Measurements from ENCODE around the gene PLEKHA4. TPM values are rescaled to one million over a fixed set of nuclear protein-coding genes. Genes with fewer than 3 reads are reported as not detected.

PLEKHA4 gene
- total RNA-seq, 1 experiment from 2014 or later = 14.8 TPM

DNA sequence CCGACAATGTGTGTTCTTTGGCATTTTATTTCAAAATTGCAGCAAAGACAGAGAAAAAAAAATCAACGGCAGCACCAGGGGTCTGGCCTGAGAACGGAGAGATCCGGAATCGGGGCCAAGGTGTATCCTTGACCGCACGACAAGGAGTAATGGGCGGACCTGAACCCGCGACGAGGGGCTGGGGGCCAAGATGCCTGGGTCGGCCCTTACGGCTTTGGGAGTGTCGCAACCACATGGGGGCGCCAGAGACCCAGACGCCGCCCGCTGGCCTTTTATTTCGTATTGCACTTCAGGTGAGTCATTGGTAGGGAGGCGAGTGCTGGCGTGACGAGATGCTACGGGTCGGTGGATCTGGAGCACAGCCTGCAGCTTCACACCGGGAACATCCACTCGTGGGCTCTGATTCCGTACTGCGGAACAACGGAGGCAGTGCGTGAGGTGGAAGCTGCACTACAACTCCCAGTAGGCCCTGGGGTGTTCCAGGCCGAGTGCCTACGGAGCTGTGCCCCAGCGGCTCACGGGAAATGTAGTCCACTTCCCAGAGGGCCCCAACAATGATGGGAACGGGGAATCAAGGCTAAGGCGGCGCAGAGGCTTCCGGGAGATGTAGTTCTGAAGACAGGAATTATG lies 73.2 kb downstream of the PLEKHA4 start:
- peaks cover 18% of the 10 kb centered on the region for H3K4me1 Mint-ChIP-seq
- TF ChIP-seq ESRRA (CRISPR knock-in tag; IDR thresholded peaks at IDR 0.05; ENCODE audit: borderline replicate concordance) = no peak
- TF ChIP-seq FOXK1 (CRISPR knock-in tag; IDR thresholded peaks at IDR 0.05) = peak; percentile 76
- TF ChIP-seq, protein P1, sequence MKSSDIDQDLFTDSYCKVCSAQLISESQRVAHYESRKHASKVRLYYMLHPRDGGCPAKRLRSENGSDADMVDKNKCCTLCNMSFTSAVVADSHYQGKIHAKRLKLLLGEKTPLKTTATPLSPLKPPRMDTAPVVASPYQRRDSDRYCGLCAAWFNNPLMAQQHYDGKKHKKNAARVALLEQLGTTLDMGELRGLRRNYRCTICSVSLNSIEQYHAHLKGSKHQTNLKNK (CRISPR knock-in tag; IDR thresholded peaks at IDR 0.05) = no peak
- no peak for TF ChIP-seq FOXJ3 (CRISPR knock-in tag; IDR thresholded peaks at IDR 0.05; ENCODE audit: borderline replicate concordance)
- TF ChIP-seq, protein P2, sequence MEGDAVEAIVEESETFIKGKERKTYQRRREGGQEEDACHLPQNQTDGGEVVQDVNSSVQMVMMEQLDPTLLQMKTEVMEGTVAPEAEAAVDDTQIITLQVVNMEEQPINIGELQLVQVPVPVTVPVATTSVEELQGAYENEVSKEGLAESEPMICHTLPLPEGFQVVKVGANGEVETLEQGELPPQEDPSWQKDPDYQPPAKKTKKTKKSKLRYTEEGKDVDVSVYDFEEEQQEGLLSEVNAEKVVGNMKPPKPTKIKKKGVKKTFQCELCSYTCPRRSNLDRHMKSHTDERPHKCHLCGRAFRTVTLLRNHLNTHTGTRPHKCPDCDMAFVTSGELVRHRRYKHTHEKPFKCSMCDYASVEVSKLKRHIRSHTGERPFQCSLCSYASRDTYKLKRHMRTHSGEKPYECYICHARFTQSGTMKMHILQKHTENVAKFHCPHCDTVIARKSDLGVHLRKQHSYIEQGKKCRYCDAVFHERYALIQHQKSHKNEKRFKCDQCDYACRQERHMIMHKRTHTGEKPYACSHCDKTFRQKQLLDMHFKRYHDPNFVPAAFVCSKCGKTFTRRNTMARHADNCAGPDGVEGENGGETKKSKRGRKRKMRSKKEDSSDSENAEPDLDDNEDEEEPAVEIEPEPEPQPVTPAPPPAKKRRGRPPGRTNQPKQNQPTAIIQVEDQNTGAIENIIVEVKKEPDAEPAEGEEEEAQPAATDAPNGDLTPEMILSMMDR (IDR thresholded peaks at IDR 0.05) = peak; percentile 92
- TF ChIP-seq, protein P3, sequence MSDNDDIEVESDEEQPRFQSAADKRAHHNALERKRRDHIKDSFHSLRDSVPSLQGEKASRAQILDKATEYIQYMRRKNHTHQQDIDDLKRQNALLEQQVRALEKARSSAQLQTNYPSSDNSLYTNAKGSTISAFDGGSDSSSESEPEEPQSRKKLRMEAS (CRISPR knock-in tag; IDR thresholded peaks at IDR 0.05) = 0 out of 2 replicates have a peak, but pooled peaks have one; percentile 31
- 0 out of 2 replicates have a peak, but pooled peaks have one; percentile 36 for TF ChIP-seq CREM (CRISPR knock-in tag; IDR thresholded peaks at IDR 0.05)
- TF ChIP-seq, protein P4, sequence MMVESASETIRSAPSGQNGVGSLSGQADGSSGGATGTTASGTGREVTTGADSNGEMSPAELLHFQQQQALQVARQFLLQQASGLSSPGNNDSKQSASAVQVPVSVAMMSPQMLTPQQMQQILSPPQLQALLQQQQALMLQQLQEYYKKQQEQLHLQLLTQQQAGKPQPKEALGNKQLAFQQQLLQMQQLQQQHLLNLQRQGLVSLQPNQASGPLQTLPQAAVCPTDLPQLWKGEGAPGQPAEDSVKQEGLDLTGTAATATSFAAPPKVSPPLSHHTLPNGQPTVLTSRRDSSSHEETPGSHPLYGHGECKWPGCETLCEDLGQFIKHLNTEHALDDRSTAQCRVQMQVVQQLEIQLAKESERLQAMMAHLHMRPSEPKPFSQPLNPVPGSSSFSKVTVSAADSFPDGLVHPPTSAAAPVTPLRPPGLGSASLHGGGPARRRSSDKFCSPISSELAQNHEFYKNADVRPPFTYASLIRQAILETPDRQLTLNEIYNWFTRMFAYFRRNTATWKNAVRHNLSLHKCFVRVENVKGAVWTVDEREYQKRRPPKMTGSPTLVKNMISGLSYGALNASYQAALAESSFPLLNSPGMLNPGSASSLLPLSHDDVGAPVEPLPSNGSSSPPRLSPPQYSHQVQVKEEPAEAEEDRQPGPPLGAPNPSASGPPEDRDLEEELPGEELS (CRISPR knock-in tag; IDR thresholded peaks at IDR 0.05) = no peak
- TF ChIP-seq PRRX2 (CRISPR knock-in tag; IDR thresholded peaks at IDR 0.05) = no peak
- TF ChIP-seq TEAD1 (CRISPR knock-in tag; IDR thresholded peaks at IDR 0.05) = peak; percentile 70
- TF ChIP-seq, protein P5, sequence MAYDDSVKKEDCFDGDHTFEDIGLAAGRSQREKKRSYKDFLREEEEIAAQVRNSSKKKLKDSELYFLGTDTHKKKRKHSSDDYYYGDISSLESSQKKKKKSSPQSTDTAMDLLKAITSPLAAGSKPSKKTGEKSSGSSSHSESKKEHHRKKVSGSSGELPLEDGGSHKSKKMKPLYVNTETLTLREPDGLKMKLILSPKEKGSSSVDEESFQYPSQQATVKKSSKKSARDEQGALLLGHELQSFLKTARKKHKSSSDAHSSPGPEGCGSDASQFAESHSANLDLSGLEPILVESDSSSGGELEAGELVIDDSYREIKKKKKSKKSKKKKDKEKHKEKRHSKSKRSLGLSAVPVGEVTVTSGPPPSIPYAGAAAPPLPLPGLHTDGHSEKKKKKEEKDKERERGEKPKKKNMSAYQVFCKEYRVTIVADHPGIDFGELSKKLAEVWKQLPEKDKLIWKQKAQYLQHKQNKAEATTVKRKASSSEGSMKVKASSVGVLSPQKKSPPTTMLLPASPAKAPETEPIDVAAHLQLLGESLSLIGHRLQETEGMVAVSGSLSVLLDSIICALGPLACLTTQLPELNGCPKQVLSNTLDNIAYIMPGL (CRISPR knock-in tag; IDR thresholded peaks at IDR 0.05) = peak; percentile 81
- TF ChIP-seq MYBL2 (CRISPR knock-in tag; IDR thresholded peaks at IDR 0.05) = no peak
- TF ChIP-seq, protein P6, sequence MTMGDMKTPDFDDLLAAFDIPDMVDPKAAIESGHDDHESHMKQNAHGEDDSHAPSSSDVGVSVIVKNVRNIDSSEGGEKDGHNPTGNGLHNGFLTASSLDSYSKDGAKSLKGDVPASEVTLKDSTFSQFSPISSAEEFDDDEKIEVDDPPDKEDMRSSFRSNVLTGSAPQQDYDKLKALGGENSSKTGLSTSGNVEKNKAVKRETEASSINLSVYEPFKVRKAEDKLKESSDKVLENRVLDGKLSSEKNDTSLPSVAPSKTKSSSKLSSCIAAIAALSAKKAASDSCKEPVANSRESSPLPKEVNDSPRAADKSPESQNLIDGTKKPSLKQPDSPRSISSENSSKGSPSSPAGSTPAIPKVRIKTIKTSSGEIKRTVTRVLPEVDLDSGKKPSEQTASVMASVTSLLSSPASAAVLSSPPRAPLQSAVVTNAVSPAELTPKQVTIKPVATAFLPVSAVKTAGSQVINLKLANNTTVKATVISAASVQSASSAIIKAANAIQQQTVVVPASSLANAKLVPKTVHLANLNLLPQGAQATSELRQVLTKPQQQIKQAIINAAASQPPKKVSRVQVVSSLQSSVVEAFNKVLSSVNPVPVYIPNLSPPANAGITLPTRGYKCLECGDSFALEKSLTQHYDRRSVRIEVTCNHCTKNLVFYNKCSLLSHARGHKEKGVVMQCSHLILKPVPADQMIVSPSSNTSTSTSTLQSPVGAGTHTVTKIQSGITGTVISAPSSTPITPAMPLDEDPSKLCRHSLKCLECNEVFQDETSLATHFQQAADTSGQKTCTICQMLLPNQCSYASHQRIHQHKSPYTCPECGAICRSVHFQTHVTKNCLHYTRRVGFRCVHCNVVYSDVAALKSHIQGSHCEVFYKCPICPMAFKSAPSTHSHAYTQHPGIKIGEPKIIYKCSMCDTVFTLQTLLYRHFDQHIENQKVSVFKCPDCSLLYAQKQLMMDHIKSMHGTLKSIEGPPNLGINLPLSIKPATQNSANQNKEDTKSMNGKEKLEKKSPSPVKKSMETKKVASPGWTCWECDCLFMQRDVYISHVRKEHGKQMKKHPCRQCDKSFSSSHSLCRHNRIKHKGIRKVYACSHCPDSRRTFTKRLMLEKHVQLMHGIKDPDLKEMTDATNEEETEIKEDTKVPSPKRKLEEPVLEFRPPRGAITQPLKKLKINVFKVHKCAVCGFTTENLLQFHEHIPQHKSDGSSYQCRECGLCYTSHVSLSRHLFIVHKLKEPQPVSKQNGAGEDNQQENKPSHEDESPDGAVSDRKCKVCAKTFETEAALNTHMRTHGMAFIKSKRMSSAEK (CRISPR knock-in tag; IDR thresholded peaks at IDR 0.05; ENCODE audit: borderline replicate concordance) = no peak
- 0 out of 2 replicates have a peak, but pooled peaks have one; percentile 11 for TF ChIP-seq ZNF121 (CRISPR knock-in tag; IDR thresholded peaks at IDR 0.05)
- 0 out of 2 replicates have a peak, but pooled peaks have one; percentile 48 for TF ChIP-seq ETV6 (CRISPR knock-in tag; IDR thresholded peaks at IDR 0.05)
- TF ChIP-seq EMX1 (CRISPR knock-in tag; IDR thresholded peaks at IDR 0.05) = no peak
- peak; percentile 79 for TF ChIP-seq SP1 (CRISPR knock-in tag; conservative IDR thresholded peaks at IDR 0.05)
- H3K36me3 Mint-ChIP-seq = no peaks in the 10 kb centered on the region
- ATAC-seq (peak; percentile 96), DNase-seq (ENCODE audit: low spot score) (peak; percentile 94)
- no peaks in the 10 kb centered on the region; the same call in none of the 2 replicates for H3K27me3 Mint-ChIP-seq (ENCODE audit: low read depth)
- H3K4me3 Mint-ChIP-seq = peak overlapping the region; percentile 96
- CTCF ChIA-PET = interaction anchor here (0.5 to 6.7 kb wide), 54 partner anchors 8 to 404 kb away, joined by 3 to 132 read pairs (median 5); partner anchors contain the start of genes BCAT2, CA11, GYS1 and HSD17B14
- POLR2A ChIA-PET = interaction anchor here (0.5 to 1.6 kb wide), 9 partner anchors 11 to 899 kb away, joined by 3 to 11 read pairs (median 3); no protein-coding TSS in a partner anchor
- no peaks in the 10 kb centered on the region for H3K9me3 Mint-ChIP-seq
- H3K27ac Mint-ChIP-seq = peak overlapping the region; percentile 98

Data from WTC11 (cell line).